GM12873 (cell line): ENCODE data around the gene GEMIN2.

Source experiments
- TF ChIP-seq, protein P1 (sequence below): IDR thresholded peaks from 2 replicates; pipeline ENCODE4 v1.5.1; 2012; ENCODE audit warnings: low read depth, mild to moderate bottlenecking, moderate library complexity, low read length, control low read depth; ENCODE audit not compliant: insufficient read depth; ENCODE audit errors: missing control alignments

Gene GEMIN2

DNA sequence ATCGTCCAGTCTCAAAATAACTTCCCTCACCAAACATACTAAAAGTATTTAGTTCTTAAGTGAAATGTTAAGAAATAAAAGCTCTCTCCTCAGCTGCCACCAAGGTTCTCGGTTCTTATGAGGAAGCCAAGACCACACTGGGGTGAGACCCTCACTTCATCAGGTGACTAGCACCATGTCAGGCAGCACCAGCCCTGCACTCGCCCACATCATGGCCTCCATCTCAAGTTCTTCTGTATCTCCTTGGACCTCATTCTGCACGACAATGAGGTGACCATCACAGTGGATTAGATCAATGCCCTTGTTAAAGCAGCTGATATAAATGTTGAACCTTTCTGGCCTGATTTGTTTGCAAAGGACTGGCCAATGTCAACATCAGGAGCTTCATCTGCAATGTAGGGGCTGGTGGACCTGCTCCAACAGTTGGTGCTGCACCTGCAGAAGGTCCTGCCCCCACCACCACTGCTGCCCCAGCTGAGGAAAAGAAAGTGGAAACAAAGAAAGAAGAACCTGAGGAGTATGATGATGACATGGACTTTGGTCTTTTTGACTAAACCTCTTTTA, 23.5 kb upstream of the GEMIN2 start:
- TF ChIP-seq, protein P1, sequence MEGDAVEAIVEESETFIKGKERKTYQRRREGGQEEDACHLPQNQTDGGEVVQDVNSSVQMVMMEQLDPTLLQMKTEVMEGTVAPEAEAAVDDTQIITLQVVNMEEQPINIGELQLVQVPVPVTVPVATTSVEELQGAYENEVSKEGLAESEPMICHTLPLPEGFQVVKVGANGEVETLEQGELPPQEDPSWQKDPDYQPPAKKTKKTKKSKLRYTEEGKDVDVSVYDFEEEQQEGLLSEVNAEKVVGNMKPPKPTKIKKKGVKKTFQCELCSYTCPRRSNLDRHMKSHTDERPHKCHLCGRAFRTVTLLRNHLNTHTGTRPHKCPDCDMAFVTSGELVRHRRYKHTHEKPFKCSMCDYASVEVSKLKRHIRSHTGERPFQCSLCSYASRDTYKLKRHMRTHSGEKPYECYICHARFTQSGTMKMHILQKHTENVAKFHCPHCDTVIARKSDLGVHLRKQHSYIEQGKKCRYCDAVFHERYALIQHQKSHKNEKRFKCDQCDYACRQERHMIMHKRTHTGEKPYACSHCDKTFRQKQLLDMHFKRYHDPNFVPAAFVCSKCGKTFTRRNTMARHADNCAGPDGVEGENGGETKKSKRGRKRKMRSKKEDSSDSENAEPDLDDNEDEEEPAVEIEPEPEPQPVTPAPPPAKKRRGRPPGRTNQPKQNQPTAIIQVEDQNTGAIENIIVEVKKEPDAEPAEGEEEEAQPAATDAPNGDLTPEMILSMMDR = no peak

DNA sequence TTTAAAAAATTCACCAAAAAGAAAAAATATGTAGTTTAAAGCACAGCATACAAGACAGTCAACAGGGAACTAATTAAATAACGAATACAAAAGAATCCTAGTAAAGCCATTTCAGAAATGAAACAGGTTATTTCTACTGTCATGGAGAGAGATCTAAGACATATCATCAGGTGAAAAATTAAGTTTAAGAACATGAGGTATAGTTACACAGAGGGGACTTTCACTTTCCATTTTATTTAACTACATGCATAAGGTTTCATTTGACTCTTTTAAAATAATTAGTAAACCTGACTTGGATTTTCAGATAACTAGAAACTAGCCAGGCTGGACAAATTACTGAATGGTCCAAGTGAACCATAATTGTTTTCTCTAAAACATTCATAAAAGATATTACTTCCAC, 22.4 kb upstream of the GEMIN2 start:
- TF ChIP-seq, protein P1 = no peak

DNA sequence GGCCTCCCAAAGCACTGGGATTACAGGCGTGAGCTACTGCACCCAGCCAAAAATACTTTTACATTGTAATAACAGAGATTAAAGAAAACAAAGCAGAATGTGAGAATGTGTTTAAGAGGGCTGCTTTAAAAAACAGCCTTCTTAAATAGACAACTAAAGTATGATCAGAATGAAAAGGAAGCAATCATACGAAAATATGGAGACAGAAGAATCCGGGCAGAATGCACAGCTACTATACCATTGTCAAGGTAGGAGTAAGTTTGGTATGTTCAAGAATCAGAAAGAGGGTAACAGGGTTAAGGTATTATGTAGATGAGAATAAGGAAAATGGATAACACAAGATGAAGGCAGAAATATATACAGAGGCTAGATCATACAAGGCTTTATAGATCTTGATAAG, 19.6 kb upstream of the GEMIN2 start:
- TF ChIP-seq, protein P1 = no peak

DNA sequence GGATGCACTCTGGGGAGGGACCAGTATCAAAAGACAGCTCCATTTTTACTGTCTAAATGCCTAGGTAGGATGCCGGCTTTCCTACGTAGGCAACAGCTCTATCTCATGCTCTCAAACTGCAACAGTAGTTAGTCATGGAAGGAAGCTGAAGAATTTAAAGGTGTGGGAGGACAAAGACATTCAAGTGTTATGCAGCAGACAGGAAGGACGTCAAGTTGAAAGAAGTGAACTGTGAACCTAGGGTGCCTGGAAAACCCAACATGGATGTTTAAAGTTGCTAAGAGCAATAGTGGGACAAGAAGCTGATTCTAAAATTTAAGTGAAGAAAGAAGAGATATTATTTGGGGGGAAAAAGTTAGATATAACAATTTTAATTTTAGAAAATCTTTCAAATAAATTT, 17.0 kb upstream of the GEMIN2 start:
- TF ChIP-seq, protein P1 = no peak

DNA sequence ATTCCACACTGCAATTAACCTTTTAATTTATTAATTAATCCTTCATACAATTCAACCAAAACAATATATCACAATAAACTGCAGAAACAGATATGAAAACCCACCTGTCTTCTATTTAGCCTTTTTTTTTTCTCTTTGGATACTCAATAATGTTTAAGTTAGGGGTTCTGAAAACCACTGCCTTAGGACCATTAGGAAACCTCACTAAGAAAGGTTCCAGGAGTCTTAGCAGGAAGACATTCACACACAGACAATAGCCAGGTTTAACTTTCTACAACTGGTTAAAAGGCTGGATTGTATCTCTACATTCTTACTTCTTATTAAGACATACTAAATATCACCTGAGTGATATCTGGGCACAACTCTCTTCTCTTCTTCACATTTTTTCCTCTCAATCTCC, 14.4 kb upstream of the GEMIN2 start:
- TF ChIP-seq, protein P1 = no peak

DNA sequence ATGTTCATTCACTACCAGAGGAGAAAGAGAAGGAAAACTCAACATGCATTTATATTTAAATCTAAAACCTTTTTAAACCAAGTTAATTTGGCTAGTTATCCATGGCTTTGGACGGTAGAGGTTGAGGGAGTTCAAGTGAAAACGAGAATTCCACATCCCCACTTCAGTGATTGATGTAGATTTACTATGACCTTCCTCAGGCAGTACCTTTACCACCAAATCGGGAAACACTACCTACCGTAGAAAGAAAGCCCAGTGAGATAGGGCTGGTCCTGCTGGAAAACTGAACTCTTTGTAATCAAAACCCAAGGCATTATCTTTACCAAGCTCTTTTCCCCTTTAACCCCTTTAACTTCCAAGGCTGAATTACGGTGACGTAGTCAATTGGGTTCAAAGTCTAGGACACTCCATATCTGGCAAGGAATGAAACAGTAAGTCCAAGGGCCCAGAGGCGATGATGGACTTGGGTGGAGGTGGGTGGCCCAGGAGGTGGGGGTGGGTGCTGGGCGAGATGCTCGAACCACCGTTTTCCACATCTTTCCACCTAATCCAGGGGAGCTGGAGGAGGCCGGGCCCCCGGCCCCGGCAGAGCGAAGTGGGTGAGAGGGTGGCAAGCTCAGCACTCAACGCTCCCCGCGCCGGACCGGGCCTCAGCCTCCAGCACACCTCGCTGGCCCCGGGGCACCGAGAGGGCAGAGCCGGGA, 11.7 kb upstream of the GEMIN2 start:
- TF ChIP-seq, protein P1 = no peak

DNA sequence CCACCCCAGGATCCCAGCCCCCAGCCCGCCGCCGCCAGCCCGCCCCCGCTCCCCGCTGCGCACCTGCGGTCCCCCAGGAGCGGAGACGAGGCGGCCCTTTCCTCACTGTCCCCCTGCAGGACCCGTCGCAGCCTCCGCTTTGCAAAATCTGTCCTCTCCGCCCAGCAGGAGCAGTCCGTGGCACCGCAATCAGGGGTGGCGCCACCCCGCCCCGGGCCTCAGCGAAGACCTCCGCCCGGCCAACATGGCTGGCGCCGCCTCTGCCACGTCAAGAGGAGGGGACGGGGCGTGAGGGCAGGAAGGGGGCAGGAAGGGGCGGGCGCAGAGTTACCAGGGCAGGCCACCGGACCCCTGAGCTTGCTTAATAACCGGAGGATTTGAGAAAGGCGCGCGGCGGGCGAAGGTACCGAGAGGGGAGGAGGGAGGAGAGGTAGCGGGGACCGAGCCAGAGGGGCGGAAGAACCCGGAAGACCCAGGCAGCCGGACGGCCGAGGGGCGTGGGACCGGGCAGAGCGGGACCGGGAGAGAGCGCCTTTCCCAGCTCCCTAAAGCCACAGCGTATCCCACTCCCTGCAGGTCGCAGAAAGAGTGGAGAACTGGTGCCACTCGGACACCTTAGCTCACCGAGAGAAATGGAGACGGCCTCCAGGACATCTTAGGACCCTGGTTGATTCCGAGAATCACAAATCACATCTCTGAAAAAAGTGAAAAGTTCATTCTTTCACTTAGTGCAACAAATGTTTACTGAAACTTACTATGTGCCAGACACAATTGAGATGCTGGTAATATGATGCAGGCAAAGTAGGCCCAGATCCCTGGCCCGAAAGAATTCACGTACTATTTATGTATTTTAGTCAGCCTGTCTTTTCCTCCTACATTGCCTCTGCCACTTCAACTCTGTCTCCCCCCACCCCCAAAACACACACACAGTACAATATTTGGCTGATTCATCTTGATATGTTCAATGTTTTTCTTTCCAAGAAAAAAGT, 10.9 kb upstream of the GEMIN2 start, which contains the start of gene SEC23A:
SEC23A (minus strand) TSS at position 267 of the 989 bp plus-strand sequence. CDS start 7,117 bp downstream, outside the sequence.
- TF ChIP-seq, protein P1 = no peak
